K562 treated with DMSO at 1 percent for 48 hours (cell line): ENCODE measurements around the gene FYCO1. TPM values are rescaled to one million over a fixed set of nuclear protein-coding genes. Genes with fewer than 3 reads are reported as not detected.

Experiments used
- total RNA-seq: library from RNA; unstranded; fragments of 300-600 nt; gene quantifications from 2 replicates; pipeline ENCODE4 v1.2.3, GENCODE V29; 2022; ENCODE audit warnings: low replicate concordance; ENCODE audit errors: extremely low read depth

The FYCO1 gene
- not detected in 2 replicates for total RNA-seq

DNA sequence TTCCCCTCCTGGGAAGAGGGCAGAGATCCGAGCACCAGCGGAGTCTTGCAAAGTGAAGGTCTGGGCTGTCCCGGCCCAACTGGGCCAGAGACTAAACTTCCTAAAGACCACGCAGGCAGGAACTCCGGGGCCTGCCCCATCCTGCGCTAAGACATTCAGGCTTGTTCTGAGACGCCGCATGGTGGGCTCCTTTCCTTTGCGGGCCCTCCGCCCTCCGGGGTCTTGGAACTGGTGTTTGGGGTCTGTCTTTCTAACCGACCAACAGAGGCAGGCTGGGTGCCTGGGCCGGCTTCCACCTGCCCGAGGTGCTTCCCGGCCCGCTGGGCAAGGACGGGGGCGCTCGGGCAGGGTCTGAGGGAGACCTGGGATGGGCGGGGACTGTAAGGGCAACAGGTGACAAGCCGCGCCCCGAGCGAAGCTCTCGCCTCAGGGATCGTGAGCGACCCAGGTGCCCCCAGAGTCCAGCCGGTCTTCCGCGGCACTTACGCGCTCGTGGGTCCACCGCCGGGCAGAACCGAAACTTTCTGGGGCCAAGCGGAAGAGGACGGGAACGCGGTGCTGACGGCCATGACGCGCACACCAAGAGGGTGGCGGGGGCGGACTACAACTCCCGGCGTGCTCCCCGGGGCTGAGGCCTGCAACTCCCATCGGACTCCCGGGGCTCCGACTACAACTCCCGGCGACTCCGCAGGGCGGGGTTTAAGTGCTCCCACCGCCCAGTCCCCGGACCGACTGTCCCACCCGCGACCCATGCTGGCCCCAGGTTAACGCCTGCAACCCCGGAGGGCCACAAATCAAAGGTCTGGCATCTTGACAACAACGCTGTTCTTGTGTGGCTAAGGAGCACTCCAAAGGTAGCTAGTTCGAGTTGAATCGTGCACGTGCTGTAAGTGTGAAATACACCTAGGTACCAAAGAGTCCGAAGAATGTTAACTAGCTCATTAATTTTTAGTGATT lies at the start of gene FYCO1:
Gene FYCO1 (minus strand): TSS at position 589 of the 957 bp plus-strand sequence. CDS start 10,914 bp downstream, outside the sequence.

DNA sequence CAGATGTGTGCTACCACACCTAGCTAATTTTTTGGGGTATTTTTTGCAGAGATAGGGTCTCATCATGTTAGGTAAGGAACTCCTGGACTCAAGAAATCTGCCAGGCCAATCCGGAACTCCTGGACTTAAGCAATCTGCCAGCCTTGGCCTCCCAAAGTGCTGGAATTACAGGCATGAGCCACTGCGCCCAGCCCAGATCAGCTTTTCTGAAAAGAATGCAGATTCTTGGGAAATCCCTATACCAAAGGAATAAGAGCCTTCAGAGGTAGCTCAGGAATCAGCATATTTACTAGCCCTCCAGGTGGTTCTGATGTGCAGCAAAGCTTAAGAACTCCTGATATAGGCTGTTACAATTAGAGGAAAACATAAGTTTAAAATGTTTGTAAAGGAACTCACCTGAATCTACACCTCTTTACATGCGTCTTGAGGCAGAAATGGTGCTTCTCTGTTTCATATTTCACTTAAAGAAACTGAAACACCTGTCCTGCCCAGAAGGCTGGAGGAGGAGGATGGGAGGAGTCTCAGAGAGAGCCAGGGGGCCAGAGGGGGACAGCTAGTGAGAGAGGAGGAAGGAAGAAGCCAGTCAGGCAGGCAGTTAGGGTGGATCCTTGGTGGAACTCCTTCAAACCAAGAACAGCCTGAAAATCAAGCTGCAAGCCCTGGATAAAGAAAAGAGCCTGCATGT lies 31.5 kb upstream of the FYCO1 start, which contains the start of gene XCR1:
Gene XCR1 (minus strand): TSS at position 463 of the 685 bp plus-strand sequence. CDS start 5,536 bp downstream, outside the sequence.

DNA sequence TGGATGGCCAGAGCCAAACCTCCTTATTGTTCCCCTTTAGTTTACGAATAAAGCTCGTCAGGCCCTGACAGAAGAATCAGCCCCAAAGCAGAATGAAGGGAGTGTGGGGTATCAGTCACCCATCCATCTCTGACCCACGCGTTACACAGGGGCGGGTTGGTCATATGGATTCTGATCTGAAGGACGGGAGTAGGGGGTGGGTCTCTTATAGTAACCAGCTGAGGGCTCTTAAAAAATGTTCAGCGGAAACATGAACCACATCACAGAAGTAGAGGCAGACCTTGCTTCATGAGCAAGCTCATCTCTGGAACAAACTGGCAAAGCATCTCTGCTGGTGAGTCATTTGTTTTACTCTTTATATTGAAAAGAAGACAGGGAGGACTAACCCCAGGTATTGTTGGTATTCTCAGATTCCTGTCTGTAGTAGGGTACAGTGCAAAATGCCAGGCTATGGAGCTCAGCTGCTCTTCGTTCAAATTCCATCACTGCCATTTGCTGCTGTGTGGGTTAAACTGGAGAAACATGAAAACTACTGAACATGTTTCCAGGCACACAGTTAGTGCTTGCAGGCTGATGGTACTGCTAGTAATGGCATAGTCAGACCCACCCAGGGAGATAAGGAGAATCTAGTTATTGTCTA lies 52.3 kb downstream of the FYCO1 start, which contains the start of gene CXCR6:
Gene CXCR6 (plus strand): TSS at position 258 of the 640 bp plus-strand sequence. CDS start 3,018 bp downstream, outside the sequence.

DNA sequence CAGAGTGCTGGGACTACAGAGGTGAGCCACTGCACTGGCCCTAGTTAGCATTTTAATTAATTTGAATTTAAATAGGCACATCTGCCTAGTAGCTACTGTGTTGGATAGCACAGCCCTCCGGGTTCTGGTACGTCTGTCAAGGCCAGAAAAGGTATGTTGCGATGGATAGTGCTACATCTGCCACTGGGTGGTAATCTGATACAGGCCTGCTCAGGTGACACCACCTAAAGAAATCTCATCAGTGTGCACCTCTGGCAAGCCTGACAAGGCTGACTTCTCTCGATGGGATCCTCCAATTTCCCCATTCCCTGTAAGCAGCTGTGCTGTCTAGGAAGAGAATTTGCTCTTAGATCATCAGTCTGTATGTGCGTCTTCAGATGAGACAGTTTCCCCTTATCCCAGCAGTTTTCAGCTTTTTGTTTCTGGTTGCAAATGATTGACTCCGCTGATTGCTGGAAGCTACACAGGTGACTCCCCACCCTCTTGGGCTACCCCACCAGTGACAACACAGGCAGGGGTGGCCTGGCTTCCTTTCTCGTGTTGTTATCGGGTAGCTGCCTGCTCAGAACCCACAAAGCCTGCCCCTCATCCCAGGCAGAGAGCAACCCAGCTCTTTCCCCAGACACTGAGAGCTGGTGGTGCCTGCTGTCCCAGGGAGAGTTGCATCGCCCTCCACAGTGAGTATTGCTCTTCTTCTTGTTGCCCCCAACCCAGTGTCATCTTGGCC lies 109.5 kb downstream of the FYCO1 start, which contains the start of gene CCR9:
Gene CCR9 (plus strand): TSS at position 565 of the 727 bp plus-strand sequence. CDS start 8,391 bp downstream, outside the sequence.

Other genes starting within 250 kb of the FYCO1 start
- not detected in 2 replicates for gene SLC6A20, start 199.3 kb downstream of the FYCO1 start, total RNA-seq
- gene LZTFL1, start 153.7 kb downstream of the FYCO1 start, total RNA-seq = not detected in 2 replicates
- not detected in 2 replicates for gene CCR9, start 109.3 kb downstream of the FYCO1 start, total RNA-seq
- not detected in 2 replicates for gene CXCR6, start 52.4 kb downstream of the FYCO1 start, total RNA-seq
- not detected in 2 replicates for gene XCR1, start 31.7 kb upstream of the FYCO1 start, total RNA-seq
- not detected in 2 replicates for gene CCR1, start 212.5 kb upstream of the FYCO1 start, total RNA-seq
- gene CCR3, start 246.6 kb upstream of the FYCO1 start, total RNA-seq = not detected in 2 replicates